ENCODE measurements around the gene SNX9.

SNX9 gene

GRCh38 chr6:157879034-157879872 lies 56.2 kb downstream of the SNX9 start:
- H2AFZ ChIP-seq (ENCODE audit: low read depth, low read length): no peak overlapping the region
- H3K9me3 ChIP-seq (ENCODE audit: low read length): no peaks in the 10 kb centered on the region
- H3K36me3 ChIP-seq (ENCODE audit: insufficient read depth, low read length): peaks cover 38% of the 10 kb centered on the region
- H3K4me1 ChIP-seq (ENCODE audit: insufficient read depth, low read length): peaks cover 9% of the 10 kb centered on the region
- no peak overlapping the region for H3K4me3 ChIP-seq (ENCODE audit: low read length)
- H3K27me3 ChIP-seq (ENCODE audit: insufficient read depth, low read length): no peaks in the 10 kb centered on the region

DNA sequence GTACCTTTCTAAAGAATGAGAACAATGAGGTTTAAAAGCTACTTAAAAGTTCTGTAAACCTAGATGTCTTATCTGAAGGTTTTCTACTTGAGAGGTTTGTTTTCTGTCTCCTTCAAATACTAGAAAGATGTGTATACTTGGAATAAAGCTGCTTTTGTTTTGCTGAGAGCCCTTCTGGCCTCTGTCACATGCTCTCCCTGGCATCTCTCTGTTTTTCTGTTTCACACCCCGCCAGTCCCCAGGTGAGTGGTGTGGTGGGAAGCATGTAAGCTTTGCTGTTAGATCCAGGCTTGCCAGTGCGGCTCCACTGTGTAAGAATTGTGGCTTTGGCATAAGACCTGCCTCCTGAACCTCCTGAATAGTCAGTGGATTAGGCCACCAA lies 56.8 kb downstream of the SNX9 start:
- Histone ChIP-seq H3K4me1 (ENCODE audit: insufficient read depth, low read length) (peaks cover 9% of the 10 kb centered on the region), H2AFZ (ENCODE audit: low read depth, low read length) (no peak overlapping the region), H3K4me3 (ENCODE audit: low read length) (no peak overlapping the region), H3K27me3 (ENCODE audit: insufficient read depth, low read length) (no peaks in the 10 kb centered on the region), H3K9me3 (ENCODE audit: low read length) (no peaks in the 10 kb centered on the region), H3K36me3 (ENCODE audit: insufficient read depth, low read length) (peaks cover 35% of the 10 kb centered on the region)

GRCh38 chr6:157880534-157880933 lies 57.5 kb downstream of the SNX9 start:
- Histone ChIP-seq H3K9me3 (ENCODE audit: low read length) (no peaks in the 10 kb centered on the region), H3K4me3 (ENCODE audit: low read length) (no peak overlapping the region), H3K4me1 (ENCODE audit: insufficient read depth, low read length) (peaks cover 9% of the 10 kb centered on the region), H3K36me3 (ENCODE audit: insufficient read depth, low read length) (peaks cover 31% of the 10 kb centered on the region), H3K27me3 (ENCODE audit: insufficient read depth, low read length) (no peaks in the 10 kb centered on the region), H2AFZ (ENCODE audit: low read depth, low read length) (no peak overlapping the region)

DNA sequence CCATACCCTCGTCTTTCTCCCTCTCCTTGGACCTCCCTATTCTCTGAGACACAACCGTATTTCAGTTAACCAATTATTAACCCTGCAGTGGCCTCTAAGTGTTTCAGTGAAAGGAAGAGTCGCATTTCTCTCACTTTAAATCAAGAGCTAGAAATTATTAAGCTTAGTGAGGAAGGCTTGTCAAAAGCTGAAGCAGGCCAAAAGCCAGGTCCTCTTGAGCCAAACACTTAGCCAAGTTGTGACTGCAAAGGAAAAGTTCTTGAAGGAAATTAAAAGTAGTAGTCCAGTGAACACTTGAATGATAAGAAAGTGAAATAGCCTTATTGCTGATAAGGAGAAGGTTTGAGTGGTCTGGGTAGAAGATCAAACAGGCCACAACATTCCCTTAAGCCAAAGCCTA lies 58.3 kb downstream of the SNX9 start:
- H3K36me3 ChIP-seq (ENCODE audit: insufficient read depth, low read length): peaks cover 30% of the 10 kb centered on the region
- H3K4me1 ChIP-seq (ENCODE audit: insufficient read depth, low read length): peaks cover 9% of the 10 kb centered on the region
- H2AFZ ChIP-seq (ENCODE audit: low read depth, low read length): no peak overlapping the region
- no peaks in the 10 kb centered on the region for H3K27me3 ChIP-seq (ENCODE audit: insufficient read depth, low read length)
- no peaks in the 10 kb centered on the region for H3K9me3 ChIP-seq (ENCODE audit: low read length)
- H3K4me3 ChIP-seq (ENCODE audit: low read length): no peak overlapping the region

DNA sequence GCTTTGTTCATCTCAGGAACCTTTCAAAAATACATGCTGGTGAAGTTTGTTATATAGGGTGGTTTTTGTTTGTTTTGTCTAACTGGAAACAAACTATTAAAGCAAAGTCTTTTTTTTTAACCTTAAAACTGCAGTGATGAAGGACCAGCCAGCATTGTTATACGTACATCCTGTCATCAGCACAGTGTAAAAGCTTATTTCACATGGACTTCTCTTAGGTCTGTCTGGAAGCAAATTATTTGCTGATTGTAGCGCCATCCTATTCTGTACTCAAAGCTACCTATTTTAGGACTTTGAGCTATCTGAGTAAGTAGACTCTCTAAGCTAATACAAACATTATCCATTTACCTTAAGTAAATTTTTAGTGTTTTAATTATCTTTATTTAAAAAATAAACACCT lies 61.7 kb downstream of the SNX9 start:
- Histone ChIP-seq H3K4me1 (ENCODE audit: insufficient read depth, low read length) (no peaks in the 10 kb centered on the region), H3K4me3 (ENCODE audit: low read length) (no peak overlapping the region), H3K36me3 (ENCODE audit: insufficient read depth, low read length) (peaks cover 35% of the 10 kb centered on the region), H3K27me3 (ENCODE audit: insufficient read depth, low read length) (no peaks in the 10 kb centered on the region), H3K9me3 (ENCODE audit: low read length) (no peaks in the 10 kb centered on the region), H2AFZ (ENCODE audit: low read depth, low read length) (no peak overlapping the region)

DNA sequence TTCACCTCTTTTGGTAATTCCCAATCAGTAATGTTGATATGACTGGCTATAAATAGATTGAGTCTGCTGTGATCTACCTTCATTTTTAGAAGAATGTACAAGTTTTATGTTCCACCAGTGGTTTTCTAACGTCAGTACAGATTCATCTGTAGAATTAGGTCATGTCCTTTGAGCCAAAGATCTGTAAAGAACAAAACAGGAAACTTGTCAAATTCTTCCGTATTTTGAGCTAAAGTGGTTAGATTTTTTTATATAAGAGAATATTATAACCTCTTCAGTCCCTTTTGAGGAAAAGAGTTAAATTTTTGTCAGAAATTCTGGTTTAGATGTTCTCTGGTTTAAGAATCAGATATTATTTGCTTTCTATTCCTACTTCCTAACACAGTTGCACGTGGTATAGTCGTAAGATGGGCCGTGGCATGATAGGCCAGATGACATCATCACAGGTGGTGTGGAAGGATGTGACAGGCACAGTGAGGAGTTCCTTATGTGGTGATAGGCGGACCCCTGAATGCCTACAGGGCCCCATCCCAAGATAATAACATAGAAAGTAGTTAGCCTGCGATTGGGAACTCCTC lies 62.3 kb downstream of the SNX9 start:
- Histone ChIP-seq H3K4me1 (ENCODE audit: insufficient read depth, low read length) (no peaks in the 10 kb centered on the region), H3K4me3 (ENCODE audit: low read length) (no peak overlapping the region), H3K9me3 (ENCODE audit: low read length) (no peaks in the 10 kb centered on the region), H3K27me3 (ENCODE audit: insufficient read depth, low read length) (no peaks in the 10 kb centered on the region), H2AFZ (ENCODE audit: low read depth, low read length) (no peak overlapping the region), H3K36me3 (ENCODE audit: insufficient read depth, low read length) (peaks cover 35% of the 10 kb centered on the region)

DNA sequence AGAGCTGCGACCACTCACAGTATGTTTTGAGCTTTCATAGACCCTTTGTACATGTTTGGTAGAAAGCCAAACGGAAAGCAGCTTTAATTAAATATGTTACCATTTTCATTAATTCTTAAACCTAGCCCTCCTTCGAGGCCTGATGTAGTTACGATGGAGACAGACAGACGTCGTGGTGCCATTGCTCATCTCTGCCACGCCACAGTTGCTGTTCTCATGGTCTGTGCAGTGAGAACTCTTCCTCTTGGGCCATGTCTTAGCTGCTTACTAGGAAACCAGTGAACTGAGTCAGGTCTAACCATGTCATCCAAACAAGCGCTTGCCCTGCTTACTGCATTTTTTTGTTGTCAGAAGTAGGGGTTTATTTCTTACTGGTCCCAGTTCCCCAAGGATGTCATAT lies 62.8 kb downstream of the SNX9 start:
- Histone ChIP-seq H3K4me3 (ENCODE audit: low read length) (no peak overlapping the region), H3K27me3 (ENCODE audit: insufficient read depth, low read length) (no peaks in the 10 kb centered on the region), H3K36me3 (ENCODE audit: insufficient read depth, low read length) (peaks cover 33% of the 10 kb centered on the region), H3K9me3 (ENCODE audit: low read length) (no peaks in the 10 kb centered on the region), H2AFZ (ENCODE audit: low read depth, low read length) (no peak overlapping the region), H3K4me1 (ENCODE audit: insufficient read depth, low read length) (no peaks in the 10 kb centered on the region)

- no peaks in the 10 kb centered on the region for H3K9me3 ChIP-seq (ENCODE audit: low read length)
- no peak overlapping the region for H3K4me3 ChIP-seq (ENCODE audit: low read length)
- H2AFZ ChIP-seq (ENCODE audit: low read depth, low read length): no peak overlapping the region
- H3K27me3 ChIP-seq (ENCODE audit: insufficient read depth, low read length): no peaks in the 10 kb centered on the region
- H3K36me3 ChIP-seq (ENCODE audit: insufficient read depth, low read length): peaks cover 23% of the 10 kb centered on the region
- H3K4me1 ChIP-seq (ENCODE audit: insufficient read depth, low read length): no peaks in the 10 kb centered on the region
These were observed 64.8 kb downstream of the SNX9 start for GRCh38 chr6:157887892-157888291.

DNA sequence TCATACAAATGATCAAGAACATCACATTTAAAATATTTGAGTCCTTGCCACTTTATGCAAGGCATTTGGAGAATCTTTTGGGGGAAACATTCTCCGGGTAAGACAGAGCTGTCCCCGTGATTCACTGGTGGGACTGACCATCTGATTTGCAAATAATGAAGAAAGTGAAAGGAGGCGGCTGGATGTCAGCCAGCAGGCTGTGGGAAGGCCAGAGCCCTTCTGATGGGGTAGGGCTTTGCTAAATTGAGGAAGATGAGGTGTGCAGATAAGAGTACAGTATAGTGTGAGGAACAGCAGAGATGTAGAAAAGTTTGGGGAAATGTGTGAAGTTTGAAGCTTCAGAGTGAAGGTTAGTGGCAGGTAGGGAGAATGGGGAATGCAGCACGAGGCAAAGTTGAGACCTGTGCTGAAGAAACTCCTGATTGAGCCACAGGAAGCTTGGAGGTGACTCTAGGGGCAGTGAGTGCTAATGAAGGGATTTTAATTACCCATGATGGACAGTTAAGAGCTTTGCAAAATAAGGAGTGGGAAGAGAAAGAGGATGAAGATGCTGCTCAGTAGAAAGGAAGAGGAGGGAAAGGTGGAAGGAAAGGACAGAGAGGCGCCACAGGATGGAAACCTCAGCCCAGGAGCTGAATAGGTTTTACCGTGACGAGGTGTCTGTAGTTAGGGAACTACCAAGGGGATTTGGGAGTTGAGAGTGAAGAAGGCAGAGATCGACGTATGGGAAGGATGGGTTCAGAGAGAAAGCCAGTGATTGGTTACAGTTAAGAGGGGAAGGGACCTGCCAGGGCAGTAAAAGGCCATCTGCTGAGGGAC lies 68.7 kb downstream of the SNX9 start:
- Histone ChIP-seq H3K4me3 (ENCODE audit: low read length) (no peak overlapping the region), H3K27me3 (ENCODE audit: insufficient read depth, low read length) (no peaks in the 10 kb centered on the region), H3K9me3 (ENCODE audit: low read length) (no peaks in the 10 kb centered on the region), H3K4me1 (ENCODE audit: insufficient read depth, low read length) (no peaks in the 10 kb centered on the region), H2AFZ (ENCODE audit: low read depth, low read length) (no peak overlapping the region), H3K36me3 (ENCODE audit: insufficient read depth, low read length) (peaks cover 15% of the 10 kb centered on the region)

- H3K36me3 ChIP-seq (ENCODE audit: insufficient read depth, low read length): peaks cover 19% of the 10 kb centered on the region
- no peaks in the 10 kb centered on the region for H3K9me3 ChIP-seq (ENCODE audit: low read length)
- H3K4me3 ChIP-seq (ENCODE audit: low read length): no peak overlapping the region
- no peaks in the 10 kb centered on the region for H3K27me3 ChIP-seq (ENCODE audit: insufficient read depth, low read length)
- H3K4me1 ChIP-seq (ENCODE audit: insufficient read depth, low read length): no peaks in the 10 kb centered on the region
- H2AFZ ChIP-seq (ENCODE audit: low read depth, low read length): no peak overlapping the region
These were observed 69.4 kb downstream of the SNX9 start for GRCh38 chr6:157892363-157892877.

DNA sequence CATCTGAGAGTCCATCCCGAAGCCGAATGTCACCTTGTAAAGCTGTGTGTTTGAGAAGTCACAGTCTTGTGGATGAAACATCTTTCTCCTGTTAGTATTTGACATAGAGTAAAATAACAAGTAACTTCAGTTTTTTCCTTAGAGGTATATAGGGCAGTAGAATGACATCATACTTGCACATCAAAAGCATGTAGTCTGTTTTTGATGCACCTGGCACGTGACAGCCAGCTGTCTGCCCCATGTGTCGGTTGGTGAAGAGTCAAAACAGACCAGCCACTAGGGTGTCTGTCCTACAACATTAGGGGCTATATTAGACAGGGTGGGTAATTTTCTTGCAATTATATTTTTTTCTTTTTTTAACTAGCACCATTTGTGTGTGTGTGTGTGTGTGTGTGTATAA lies 70.2 kb downstream of the SNX9 start:
- Histone ChIP-seq H3K4me3 (ENCODE audit: low read length) (no peak overlapping the region), H3K27me3 (ENCODE audit: insufficient read depth, low read length) (no peaks in the 10 kb centered on the region), H2AFZ (ENCODE audit: low read depth, low read length) (no peak overlapping the region), H3K4me1 (ENCODE audit: insufficient read depth, low read length) (no peaks in the 10 kb centered on the region), H3K9me3 (ENCODE audit: low read length) (no peaks in the 10 kb centered on the region), H3K36me3 (ENCODE audit: insufficient read depth, low read length) (peaks cover 15% of the 10 kb centered on the region)

DNA sequence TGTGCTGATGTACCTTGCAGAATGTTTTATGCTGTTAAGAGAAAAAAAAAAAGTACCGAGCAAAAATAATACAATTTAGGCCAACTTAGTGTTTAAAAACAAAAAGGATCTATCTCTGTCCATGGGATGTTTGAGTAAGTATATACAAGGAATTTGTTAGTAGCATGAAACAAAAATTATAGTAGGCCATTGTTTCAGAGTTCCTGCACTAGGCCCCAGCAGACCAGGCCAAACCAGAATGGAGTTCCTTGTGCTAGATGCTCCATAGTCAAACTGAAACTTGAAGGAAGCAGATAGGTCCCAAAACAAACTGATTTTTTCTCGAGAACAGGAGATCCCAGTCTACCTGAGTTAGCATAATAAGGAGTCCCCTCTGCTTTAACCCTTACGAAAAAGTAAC lies 72.5 kb downstream of the SNX9 start:
- H2AFZ ChIP-seq (ENCODE audit: low read depth, low read length): no peak overlapping the region
- no peaks in the 10 kb centered on the region for H3K9me3 ChIP-seq (ENCODE audit: low read length)
- H3K4me1 ChIP-seq (ENCODE audit: insufficient read depth, low read length): no peaks in the 10 kb centered on the region
- H3K27me3 ChIP-seq (ENCODE audit: insufficient read depth, low read length): no peaks in the 10 kb centered on the region
- peaks cover 15% of the 10 kb centered on the region for H3K36me3 ChIP-seq (ENCODE audit: insufficient read depth, low read length)
- no peak overlapping the region for H3K4me3 ChIP-seq (ENCODE audit: low read length)

GRCh38 chr6:157896932-157897331 lies 73.9 kb downstream of the SNX9 start:
- no peak overlapping the region for H3K4me3 ChIP-seq (ENCODE audit: low read length)
- H3K27me3 ChIP-seq (ENCODE audit: insufficient read depth, low read length): no peaks in the 10 kb centered on the region
- H3K4me1 ChIP-seq (ENCODE audit: insufficient read depth, low read length): no peaks in the 10 kb centered on the region
- no peak overlapping the region for H2AFZ ChIP-seq (ENCODE audit: low read depth, low read length)
- no peaks in the 10 kb centered on the region for H3K9me3 ChIP-seq (ENCODE audit: low read length)
- peaks cover 17% of the 10 kb centered on the region for H3K36me3 ChIP-seq (ENCODE audit: insufficient read depth, low read length)
